AG04450 (cell line): Measurements from ENCODE around the gene STK32C. TPM values are rescaled to one million over a fixed set of nuclear protein-coding genes. Genes with fewer than 3 reads are reported as not detected.

Experiments used
- CTCF ChIA-PET: fragments of 300-600, 350-600 bp; formaldehyde crosslinking; extraction: SDS; loops from one replicate; lab custom pipeline; 2022; ENCODE audit warnings: antibody characterized with exemption, inconsistent platforms; lab: Charles Lee
- POLR2A ChIA-PET: fragments of 350-600 bp; formaldehyde crosslinking; extraction: SDS; loops from one replicate; lab custom pipeline; 2021; ENCODE audit warnings: antibody characterized with exemption, inconsistent platforms; lab: Yijun Ruan, JAX
- DNase-seq: peaks from one replicate; pipeline ENCODE4 v3.0.0-alpha.2; 2011; ENCODE audit warnings: low read depth, low spot score
- H3K27ac ChIP-seq: one replicate; pipeline ENCODE4 v1.5.1; 2012; ENCODE audit warnings: low read depth, low read length, control low read depth
- H3K27me3 ChIP-seq: one replicate; pipeline ENCODE4 v1.6.0; 2012; ENCODE audit warnings: low read length; ENCODE audit not compliant: control insufficient read depth, insufficient read depth
- H3K4me3 ChIP-seq: 2 replicates; pipeline ENCODE4 v1.5.1; 2011; ENCODE audit warnings: mild to moderate bottlenecking, low read depth, low read length, control low read depth
- H3K9me3 ChIP-seq: 2 replicates; pipeline ENCODE4 v1.5.1; 2012; ENCODE audit warnings: low read length; ENCODE audit not compliant: control insufficient read depth, insufficient read depth
- CTCF ChIP-seq: IDR thresholded peaks from 2 replicates; pipeline ENCODE4 v1.5.1; 2011; ENCODE audit warnings: low read depth, low read length, control low read depth, inconsistent platforms
- polyA plus RNA-seq: library from polyadenylated mRNA; depleted of rRNA; stranded (reverse); fragments of >200 nt; gene quantifications from 2 replicates; pipeline ENCODE4 v1.2.3, GENCODE V29; 2011

STK32C gene
- polyA plus RNA-seq, 1 experiment = 5.3 TPM

GRCh38 chr10:132172091-132173066 is 135.4 kb downstream of the STK32C start:
- Histone ChIP-seq H3K27ac (no peak overlapping the region), H3K9me3 (peaks cover 19% of the 10 kb centered on the region), H3K27me3 (peaks cover 7% of the 10 kb centered on the region), H3K4me3 (no peak overlapping the region)
- no peak for DNase-seq
- POLR2A ChIA-PET = no interaction called here
- CTCF ChIA-PET = no interaction called here
- TF ChIP-seq CTCF = no peak

GRCh38 chr10:132170561-132171361 is 137.0 kb downstream of the STK32C start:
- ChIA-PET CTCF (interaction anchor here (0.9 kb wide), 1 partner anchor 285 kb away, joined by 4 read pairs; no protein-coding TSS in a partner anchor), POLR2A (no interaction called here)
- no peak overlapping the region for H3K4me3 ChIP-seq
- peaks cover 19% of the 10 kb centered on the region for H3K9me3 ChIP-seq
- TF ChIP-seq CTCF = no peak
- no peak for DNase-seq
- H3K27ac ChIP-seq = no peak overlapping the region
- peaks cover 3% of the 10 kb centered on the region for H3K27me3 ChIP-seq

GRCh38 chr10:132169766-132170560 is 137.8 kb downstream of the STK32C start:
- Histone ChIP-seq H3K9me3 (peaks cover 19% of the 10 kb centered on the region), H3K4me3 (no peak overlapping the region), H3K27me3 (peaks cover 9% of the 10 kb centered on the region), H3K27ac (no peak overlapping the region)
- TF ChIP-seq CTCF = no peak
- POLR2A ChIA-PET = no interaction called here
- DNase-seq = no peak
- CTCF ChIA-PET = no interaction called here

- TF ChIP-seq CTCF = no peak
- Histone ChIP-seq H3K27ac (no peak overlapping the region), H3K27me3 (peaks cover 11% of the 10 kb centered on the region), H3K9me3 (peaks cover 17% of the 10 kb centered on the region), H3K4me3 (no peak overlapping the region)
- DNase-seq = no peak
- POLR2A ChIA-PET = no interaction called here
- CTCF ChIA-PET = no interaction called here
Measured at GRCh38 chr10:132169031-132169765, 138.6 kb downstream of the STK32C start.
